CD14-positive monocyte (primary cell): ENCODE data around the gene FADS1. TPM values are rescaled to one million over a fixed set of nuclear protein-coding genes. Genes with fewer than 3 reads are reported as not detected.

ENCODE experiments used
- DNase-seq, 3 donors: peaks; one replicate each; pipeline ENCODE4 v3.0.0-alpha.2; 2011 to 2022
- H2AFZ ChIP-seq: 2 replicates; pipeline ENCODE4 v1.6.0; 2012; ENCODE audit warnings: mild to moderate bottlenecking, low read depth, low read length, inconsistent platforms; ENCODE audit not compliant: insufficient read depth, poor library complexity, severe bottlenecking
- H3K27ac ChIP-seq, 2 donors: 1 replicate in 1 of 2; 2 replicates in 1 of 2; pipeline ENCODE4 v1.5.1; 2012 to 2013; ENCODE audit warnings: low read length in 2 of 2, control low read depth in 1 of 2, inconsistent platforms in 1 of 2, low read depth in 1 of 2, mild to moderate bottlenecking in 1 of 2
- H3K27me3 ChIP-seq, 2 donors: one replicate each; pipeline versions ENCODE4 v1.6.0 to v1.6.1; 2011 to 2013; ENCODE audit warnings: low read length in 2 of 2; ENCODE audit not compliant: control insufficient read depth in 2 of 2, insufficient read depth in 2 of 2
- H3K36me3 ChIP-seq, 2 donors: replicated peaks in 1 of 2; 1 replicate in 1 of 2; 2 replicates in 1 of 2; pipeline versions ENCODE4 v1.5.1 to v1.6.1; 2012 to 2013; ENCODE audit warnings: low read length in 2 of 2, control low read depth in 1 of 2, inconsistent platforms in 1 of 2, mild to moderate bottlenecking in 1 of 2; ENCODE audit not compliant: insufficient read depth in 2 of 2, control insufficient read depth in 1 of 2
- H3K4me1 ChIP-seq, 2 donors: 1 replicate in 1 of 2; 2 replicates in 1 of 2; pipeline versions ENCODE4 v1.5.1 to v1.6.1; 2012 to 2013; ENCODE audit warnings: low read length in 2 of 2, control low read depth in 1 of 2, inconsistent platforms in 1 of 2, mild to moderate bottlenecking in 1 of 2, moderate library complexity in 1 of 2; ENCODE audit not compliant: insufficient read depth in 2 of 2, control insufficient read depth in 1 of 2
- H3K4me2 ChIP-seq: replicated peaks from 2 replicates; pipeline ENCODE3; 2012; ENCODE audit warnings: low read length, moderate library complexity, mild to moderate bottlenecking; ENCODE audit not compliant: poor library complexity, severe bottlenecking; ENCODE audit errors: extremely low read depth
- H3K4me3 ChIP-seq, 3 experiments: fragments of 200-600 bp in 1 of 3; sonication (generic) in 1 of 3; replicated peaks in 1 of 3; 1 replicate in 2 of 3; 2 replicates in 1 of 3; pipeline ENCODE4 v1.5.1; 2011 to 2013; ENCODE audit warnings: low read length in 3 of 3, mild to moderate bottlenecking in 3 of 3, control low read depth in 2 of 3, low read depth in 2 of 3, inconsistent platforms in 1 of 3, moderate library complexity in 1 of 3
- H3K79me2 ChIP-seq: 2 replicates; pipeline ENCODE4 v1.6.0; 2012; ENCODE audit warnings: mild to moderate bottlenecking, control low read depth, inconsistent platforms, low read length, moderate library complexity; ENCODE audit not compliant: insufficient read depth
- H3K9ac ChIP-seq: 2 replicates; pipeline ENCODE4 v1.6.0; 2017; ENCODE audit warnings: low read length, mild to moderate bottlenecking; ENCODE audit not compliant: insufficient read depth, poor library complexity, severe bottlenecking
- H3K9me3 ChIP-seq, 2 donors: replicated peaks in 1 of 2; 1 replicate in 1 of 2; 2 replicates in 1 of 2; pipeline versions ENCODE4 v1.5.1 to v1.6.1; 2012 to 2013; ENCODE audit warnings: low read length in 2 of 2, control low read depth in 1 of 2; ENCODE audit not compliant: control insufficient read depth in 1 of 2, insufficient read depth in 1 of 2
- H4K20me1 ChIP-seq: 2 replicates; pipeline ENCODE4 v1.6.0; 2012; ENCODE audit warnings: mild to moderate bottlenecking, low read length, control low read depth, moderate library complexity; ENCODE audit not compliant: insufficient read depth
- H3K27ac Mint-ChIP-seq, 7 donors: one replicate each; pipeline ENCODE4 v1.8.0; 2020; ENCODE audit warnings: mild to moderate bottlenecking in 7 of 7, mixed read lengths in 7 of 7, moderate library complexity in 6 of 7, inconsistent platforms in 2 of 7
- H3K27me3 Mint-ChIP-seq, 3 donors: one replicate each; pipeline ENCODE4 v1.8.0; 2021 to 2022; ENCODE audit warnings: low read depth in 3 of 3, mild to moderate bottlenecking in 3 of 3, mixed read lengths in 3 of 3, moderate library complexity in 3 of 3, inconsistent platforms in 1 of 3
- H3K36me3 Mint-ChIP-seq, 2 donors: one replicate each; pipeline ENCODE4 v1.8.0; 2020; ENCODE audit warnings: mixed read lengths in 2 of 2, inconsistent platforms in 1 of 2, mild to moderate bottlenecking in 1 of 2
- H3K4me1 Mint-ChIP-seq: one replicate; pipeline ENCODE4 v1.8.0; 2020; ENCODE audit warnings: mild to moderate bottlenecking, mixed read lengths
- H3K4me3 Mint-ChIP-seq, 2 donors: one replicate each; pipeline ENCODE4 v1.8.0; 2020; ENCODE audit warnings: mild to moderate bottlenecking in 2 of 2, mixed read lengths in 2 of 2, moderate library complexity in 1 of 2
- H3K9me3 Mint-ChIP-seq, 7 donors: one replicate each; pipeline ENCODE4 v1.8.0; 2020 to 2022; ENCODE audit warnings: mixed read lengths in 7 of 7, mild to moderate bottlenecking in 6 of 7, moderate library complexity in 6 of 7, inconsistent platforms in 2 of 7
- CTCF ChIP-seq: fragments of 200-600 bp; IDR thresholded peaks from one replicate; pipeline ENCODE4 v1.8.0; 2022; ENCODE audit warnings: antibody characterized with exemption, mild to moderate bottlenecking
- WGBS: methylation state at CpG from one replicate; pipeline ENCODE4 v1.1.5; 2013; ENCODE audit warnings: missing lambda C conversion rate; ENCODE audit not compliant: insufficient coverage; 5-methylcytosine and 5-hydroxymethylcytosine counted together
- intact Hi-C, 2 donors: fragments of 100-400 bp; cut with micrococcal nuclease; formaldehyde crosslinking; loops; one replicate each; pipeline versions ENCODE4 v1.15.0 to v1.15.1; 2023
- polyA plus RNA-seq, 3 donors: library from polyadenylated mRNA; depleted of rRNA in 1 of 3; unstranded in 2 of 3; stranded (reverse) in 1 of 3; fragments of 300-500 nt in 2 of 3; fragments of >200 nt in 1 of 3; fragmentation: Illumina TruSeq in 2 of 3; gene quantifications; 1 replicate in 2 of 3; 2 replicates in 1 of 3; pipeline ENCODE4 v1.2.3, GENCODE V29; 2012 to 2021

The FADS1 gene
- polyA plus RNA-seq, 3 donors = 10.6 to 31.8 (median 29.2) TPM

- WGBS = 95% methylated on average over 14 of the region's 15 CpGs
- peaks cover 0 to 4% (median 0%) of the 10 kb centered on the region in 7 donors for H3K9me3 Mint-ChIP-seq
- no peak overlapping the region for H3K4me3 ChIP-seq
- H4K20me1 ChIP-seq = no peaks in the 10 kb centered on the region
- H3K4me1 Mint-ChIP-seq = peaks cover 18% of the 10 kb centered on the region
- intact Hi-C loops = no loop called here
- H3K9me3 ChIP-seq = no peaks in the 10 kb centered on the region
- H3K9ac ChIP-seq = no peak overlapping the region
- peaks cover 14 to 20% (median 18%) of the 10 kb centered on the region in 3 donors for H3K27me3 Mint-ChIP-seq
- no peaks in the 10 kb centered on the region for H3K36me3 ChIP-seq
- H2AFZ ChIP-seq = no peak overlapping the region
- H3K27ac Mint-ChIP-seq = no peak overlapping the region
- H3K4me3 Mint-ChIP-seq = no peak overlapping the region
- peaks cover 0 to 2% of the 10 kb centered on the region in 2 donors for H3K36me3 Mint-ChIP-seq
- H3K27me3 ChIP-seq = peaks cover 0 to 14% of the 10 kb centered on the region in 2 donors
- DNase-seq = no peak
- no peak overlapping the region for H3K27ac ChIP-seq
- H3K4me2 ChIP-seq = no peak overlapping the region
- H3K79me2 ChIP-seq = no peaks in the 10 kb centered on the region
- no peak for TF ChIP-seq CTCF
- H3K4me1 ChIP-seq = peaks cover 7 to 16% of the 10 kb centered on the region in 2 donors
These were observed 59.5 kb downstream of the FADS1 start for GRCh38 chr11:61757213-61757862.

- Mint-ChIP-seq H3K27ac (peak overlapping the region in 3 of 7 donors; percentile 60 to 71 (median 70)), H3K4me1 (peaks cover 22% of the 10 kb centered on the region), H3K27me3 (peaks cover 17 to 25% (median 22%) of the 10 kb centered on the region in 3 donors), H3K36me3 (peaks cover 0 to 2% of the 10 kb centered on the region in 2 donors), H3K9me3 (peaks cover 0 to 6% (median 0%) of the 10 kb centered on the region in 7 donors), H3K4me3 (no peak overlapping the region)
- intact Hi-C loops = no loop called here
- H3K9me3 ChIP-seq = no peaks in the 10 kb centered on the region
- H3K79me2 ChIP-seq = no peaks in the 10 kb centered on the region
- DNase-seq = peak; percentile 31 to 71 (median 49)
- H3K27ac ChIP-seq = no peak overlapping the region
- peaks cover 7 to 21% of the 10 kb centered on the region in 2 donors for H3K4me1 ChIP-seq
- no peak overlapping the region for H2AFZ ChIP-seq
- H3K9ac ChIP-seq = no peak overlapping the region
- H4K20me1 ChIP-seq = no peaks in the 10 kb centered on the region
- no peak overlapping the region for H3K4me3 ChIP-seq
- peaks cover 4 to 18% of the 10 kb centered on the region in 2 donors for H3K27me3 ChIP-seq
- H3K4me2 ChIP-seq = no peak overlapping the region
- H3K36me3 ChIP-seq = no peaks in the 10 kb centered on the region
- WGBS = 79% methylated on average over 4 of the region's 9 CpGs
- TF ChIP-seq CTCF = no peak
These were observed 60.2 kb downstream of the FADS1 start for GRCh38 chr11:61756452-61757212.
